DND-41 (cell line): ENCODE measurements around the gene VPS11.
A peak's percentile ranks its signal among the peaks of the same experiment; 100 is the strongest.

Experiments
- ATAC-seq: fragments of 200-7000 bp; cut with Tn5 transposase; 3 replicates; pipeline ENCODE4 v1.9.1; 2021; ENCODE audit warnings: low read depth; ENCODE audit not compliant: insufficient read depth
- DNase-seq: peaks from one replicate; pipeline ENCODE4 v3.0.0-alpha.2; 2020
- H2AFZ ChIP-seq: 2 replicates; pipeline ENCODE4 v1.6.0; 2012; ENCODE audit warnings: low read depth, low read length
- H3K27ac ChIP-seq: 2 replicates; pipeline ENCODE4 v1.5.1; 2012; ENCODE audit warnings: low read length, inconsistent platforms
- H3K27me3 ChIP-seq: fragments of 200-600 bp; sonication (generic); 2 replicates; pipeline ENCODE4 v1.6.0; 2012; ENCODE audit warnings: low read length, mild to moderate bottlenecking, inconsistent platforms; ENCODE audit not compliant: insufficient read depth, poor library complexity
- H3K36me3 ChIP-seq: 2 replicates; pipeline ENCODE4 v1.5.1; 2012; ENCODE audit warnings: low read length, inconsistent platforms; ENCODE audit not compliant: insufficient read depth
- H3K4me1 ChIP-seq: 2 replicates; pipeline ENCODE4 v1.5.1; 2012; ENCODE audit warnings: mild to moderate bottlenecking, low read length; ENCODE audit not compliant: insufficient read depth
- H3K4me2 ChIP-seq: 2 replicates; pipeline ENCODE4 v1.6.0; 2012; ENCODE audit warnings: mild to moderate bottlenecking, moderate library complexity, low read length, inconsistent platforms; ENCODE audit not compliant: insufficient read depth
- H3K4me3 ChIP-seq, 2 experiments: fragments of 200-600 bp in 1 of 2; shearing (Covaris generic) in 1 of 2; 2 replicates each; pipeline ENCODE4 v1.5.1; 2012 to 2016; ENCODE audit warnings: inconsistent platforms in 2 of 2, low read length in 2 of 2, mild to moderate bottlenecking in 2 of 2, low read depth in 1 of 2, moderate library complexity in 1 of 2
- H3K79me2 ChIP-seq: 2 replicates; pipeline ENCODE4 v1.6.0; 2012; ENCODE audit warnings: low read length, inconsistent platforms; ENCODE audit not compliant: insufficient read depth
- H3K9ac ChIP-seq: 2 replicates; pipeline ENCODE4 v1.6.0; 2012; ENCODE audit warnings: low read depth, mild to moderate bottlenecking, inconsistent platforms, low read length, moderate library complexity
- H3K9me3 ChIP-seq: 2 replicates; pipeline ENCODE4 v1.5.1; 2012; ENCODE audit warnings: low read length, moderate library complexity, mild to moderate bottlenecking, inconsistent platforms; ENCODE audit not compliant: insufficient read depth, severe bottlenecking
- H4K20me1 ChIP-seq: 2 replicates; pipeline ENCODE4 v1.6.0; 2012; ENCODE audit warnings: low read length; ENCODE audit not compliant: insufficient read depth
- CTCF ChIP-seq: IDR thresholded peaks from 2 replicates; pipeline ENCODE4 v1.5.1; 2012; ENCODE audit warnings: borderline replicate concordance, low read length, moderate library complexity, mild to moderate bottlenecking; ENCODE audit not compliant: poor library complexity, severe bottlenecking; ENCODE audit errors: extremely low read depth
- EZH2 ChIP-seq: IDR thresholded peaks from 3 replicates; pipeline ENCODE4 v1.6.1; 2012; ENCODE audit warnings: borderline replicate concordance, low read depth, mild to moderate bottlenecking, moderate library complexity, low read length, inconsistent platforms; ENCODE audit not compliant: severe bottlenecking

VPS11 gene

GRCh38 chr11:119084663-119085436 is 17.2 kb downstream of the VPS11 start, which contains the start of gene HMBS:
HMBS (plus strand) TSS chr11:119084881; CDS start chr11:119085034, 153 bp downstream.
- Histone ChIP-seq H3K36me3 (peaks cover 35% of the 10 kb centered on the region), H3K4me3 (peak within 1 kb of the TSS; percentile 62 to 91), H2AFZ (peak within 1 kb of the TSS; percentile 91), H3K27ac (peak within 1 kb of the TSS; percentile 89), H4K20me1 (peaks cover 9% of the 10 kb centered on the region; the same call in 1 of the 2 replicates), H3K9me3 (no peaks in the 10 kb centered on the region), H3K27me3 (no peaks in the 10 kb centered on the region), H3K4me1 (peaks cover 21% of the 10 kb centered on the region), H3K79me2 (peaks cover 32% of the 10 kb centered on the region), H3K4me2 (peak within 1 kb of the TSS; percentile 89), H3K9ac (peak within 1 kb of the TSS; percentile 67)
- DNase-seq (peak; percentile 95), ATAC-seq (peak; percentile 94)
- no peak for TF ChIP-seq CTCF
- TF ChIP-seq EZH2, result no peak

GRCh38 chr11:119085437-119085847 is 17.8 kb downstream of the VPS11 start:
- TF ChIP-seq EZH2 (no peak), CTCF (no peak)
- Histone ChIP-seq H3K27ac (peak overlapping the region; percentile 89), H3K4me2 (peak overlapping the region; percentile 89), H3K9me3 (no peaks in the 10 kb centered on the region), H3K4me1 (peaks cover 21% of the 10 kb centered on the region), H4K20me1 (peaks cover 9% of the 10 kb centered on the region; the same call in 1 of the 2 replicates), H3K27me3 (no peaks in the 10 kb centered on the region), H3K79me2 (peaks cover 33% of the 10 kb centered on the region), H3K4me3 (peak overlapping the region; percentile 62 to 91), H2AFZ (peak overlapping the region; percentile 91), H3K9ac (peak overlapping the region; percentile 67), H3K36me3 (peaks cover 30% of the 10 kb centered on the region)
- peak; percentile 7 for ATAC-seq
- DNase-seq, result no peak

- Histone ChIP-seq H3K9ac (0 out of 2 replicates have a peak overlapping the region, but pooled peaks have one; percentile 3), H3K27ac (no peak overlapping the region), H4K20me1 (peaks cover 12% of the 10 kb centered on the region; the same call in 1 of the 2 replicates), H3K27me3 (no peaks in the 10 kb centered on the region), H3K4me3 (no peak overlapping the region), H3K4me1 (peaks cover 30% of the 10 kb centered on the region), H3K4me2 (no peak overlapping the region), H3K79me2 (peaks cover 44% of the 10 kb centered on the region), H3K36me3 (peaks cover 23% of the 10 kb centered on the region), H2AFZ (no peak overlapping the region), H3K9me3 (no peaks in the 10 kb centered on the region)
- DNase-seq (no peak), ATAC-seq (no peak)
- no peak for TF ChIP-seq CTCF
- TF ChIP-seq EZH2, result no peak
These were observed 19.5 kb downstream of the VPS11 start for GRCh38 chr11:119087123-119087522.
